WTC11 (cell line): ENCODE measurements around the gene PROK1. TPM values are rescaled to one million over a fixed set of nuclear protein-coding genes. Genes with fewer than 3 reads are reported as not detected.
A peak's percentile ranks its signal among the peaks of the same experiment; 100 is the strongest.

ENCODE experiments used
- ATAC-seq: fragments of 200-7000 bp; cut with Tn5 transposase; 2 replicates; pipeline ENCODE4 v1.10.0; 2021; ENCODE audit warnings: mild to moderate bottlenecking, moderate library complexity
- CTCF ChIA-PET: fragments of 300-600 bp; sonication (Branson Sonifier 250); formaldehyde crosslinking; loops from one replicate; lab custom pipeline; 2021; ENCODE audit warnings: antibody characterized with exemption; lab: Charles Lee
- POLR2A ChIA-PET: fragments of 350-600 bp; sonication (Branson Sonifier 250); formaldehyde crosslinking; loops from one replicate; lab custom pipeline; 2021; ENCODE audit warnings: antibody characterized with exemption; lab: Charles Lee
- DNase-seq: peaks from one replicate; pipeline ENCODE4 v3.0.0; 2021; ENCODE audit warnings: low spot score
- H3K27ac Mint-ChIP-seq: 2 replicates; pipeline ENCODE4 v1.8.0; 2021; ENCODE audit warnings: mixed read lengths
- H3K27me3 Mint-ChIP-seq: 2 replicates; pipeline ENCODE4 v1.8.0; 2021; ENCODE audit warnings: low read depth, mild to moderate bottlenecking, moderate library complexity, mixed read lengths
- H3K36me3 Mint-ChIP-seq: 2 replicates; pipeline ENCODE4 v1.8.0; 2021; ENCODE audit warnings: mixed read lengths
- H3K4me1 Mint-ChIP-seq: 2 replicates; pipeline ENCODE4 v1.8.0; 2022; ENCODE audit warnings: mixed read lengths
- H3K4me3 Mint-ChIP-seq: 2 replicates; pipeline ENCODE4 v1.8.0; 2021; ENCODE audit warnings: mild to moderate bottlenecking, moderate library complexity, mixed read lengths
- H3K9me3 Mint-ChIP-seq: 2 replicates; pipeline ENCODE4 v1.8.0; 2021; ENCODE audit warnings: mixed read lengths
- AFF4 ChIP-seq: sonication (generic); formaldehyde crosslinking; IDR thresholded peaks from 2 replicates; pipeline ENCODE4 v1.8.1; 2023; ENCODE audit warnings: mild to moderate bottlenecking, missing genetic modification reagents, borderline replicate concordance
- ATF3 ChIP-seq: sonication (generic); formaldehyde crosslinking; conservative IDR thresholded peaks from 2 replicates; pipeline ENCODE4 v1.8.1; 2022; ENCODE audit warnings: mild to moderate bottlenecking, missing genetic modification reagents
- ELF4 ChIP-seq: sonication (generic); formaldehyde crosslinking; IDR thresholded peaks from 2 replicates; pipeline ENCODE4 v1.8.1; 2022; ENCODE audit warnings: low read depth, mild to moderate bottlenecking, moderate library complexity, missing genetic modification reagents
- ETV6 ChIP-seq: sonication (generic); formaldehyde crosslinking; IDR thresholded peaks from 2 replicates; pipeline ENCODE4 v1.8.1; 2022; ENCODE audit warnings: mild to moderate bottlenecking, missing genetic modification reagents
- FOXK1 ChIP-seq: sonication (generic); formaldehyde crosslinking; IDR thresholded peaks from 2 replicates; pipeline ENCODE4 v1.8.0; 2022; ENCODE audit warnings: mild to moderate bottlenecking, moderate library complexity, missing genetic modification reagents
- GABPB1 ChIP-seq: sonication (generic); formaldehyde crosslinking; IDR thresholded peaks from 2 replicates; pipeline ENCODE4 v1.8.1; 2023; ENCODE audit warnings: mild to moderate bottlenecking, missing genetic modification reagents
- IRF2 ChIP-seq: sonication (generic); formaldehyde crosslinking; IDR thresholded peaks from 2 replicates; pipeline ENCODE4 v1.8.0; 2022; ENCODE audit warnings: low read depth, missing genetic modification reagents, borderline replicate concordance
- TEAD1 ChIP-seq: sonication (generic); formaldehyde crosslinking; IDR thresholded peaks from 2 replicates; pipeline ENCODE4 v1.8.0; 2022; ENCODE audit warnings: mild to moderate bottlenecking, missing genetic modification reagents
- ZNF263 ChIP-seq: sonication (generic); formaldehyde crosslinking; IDR thresholded peaks from 2 replicates; pipeline ENCODE4 v1.8.1; 2022; ENCODE audit warnings: low read depth, mild to moderate bottlenecking, moderate library complexity, missing genetic modification reagents
- total RNA-seq: library from RNA; stranded (reverse); gene quantifications from 3 replicates; pipeline ENCODE4 v1.2.3, GENCODE V29; 2021
- TF ChIP-seq, protein P1 (sequence below): sonication (generic); formaldehyde crosslinking; IDR thresholded peaks from 2 replicates; pipeline ENCODE4 v1.8.1; 2022; ENCODE audit warnings: mild to moderate bottlenecking, missing genetic modification reagents, moderate library complexity, borderline replicate concordance
- TF ChIP-seq, protein P2 (sequence below): sonication (generic); formaldehyde crosslinking; IDR thresholded peaks from 2 replicates; pipeline ENCODE4 v1.8.1; 2022; ENCODE audit warnings: missing genetic modification reagents, borderline replicate concordance
- TF ChIP-seq, protein P3 (sequence below): fragments of 250-450 bp; sonication (Bioruptor Pico); IDR thresholded peaks from 2 replicates; pipeline ENCODE4 v1.9.0; 2021; ENCODE audit warnings: mild to moderate bottlenecking
- TF ChIP-seq, protein P4 (sequence below): fragments of 250-450 bp; sonication (Bioruptor Pico); conservative IDR thresholded peaks from 2 replicates; pipeline ENCODE4 v1.9.0; 2021; ENCODE audit warnings: mild to moderate bottlenecking

PROK1 gene
- total RNA-seq, 1 experiment from 2014 or later, result not detected

- TF ChIP-seq IRF2 (CRISPR knock-in tag) (no peak), ZNF263 (no peak), ETV6 (CRISPR knock-in tag) (no peak), GABPB1 (CRISPR knock-in tag) (no peak), FOXK1 (CRISPR knock-in tag) (no peak)
- TF ChIP-seq, protein P1, sequence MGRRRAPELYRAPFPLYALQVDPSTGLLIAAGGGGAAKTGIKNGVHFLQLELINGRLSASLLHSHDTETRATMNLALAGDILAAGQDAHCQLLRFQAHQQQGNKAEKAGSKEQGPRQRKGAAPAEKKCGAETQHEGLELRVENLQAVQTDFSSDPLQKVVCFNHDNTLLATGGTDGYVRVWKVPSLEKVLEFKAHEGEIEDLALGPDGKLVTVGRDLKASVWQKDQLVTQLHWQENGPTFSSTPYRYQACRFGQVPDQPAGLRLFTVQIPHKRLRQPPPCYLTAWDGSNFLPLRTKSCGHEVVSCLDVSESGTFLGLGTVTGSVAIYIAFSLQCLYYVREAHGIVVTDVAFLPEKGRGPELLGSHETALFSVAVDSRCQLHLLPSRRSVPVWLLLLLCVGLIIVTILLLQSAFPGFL (CRISPR knock-in tag), result no peak
- TF ChIP-seq, protein P2, sequence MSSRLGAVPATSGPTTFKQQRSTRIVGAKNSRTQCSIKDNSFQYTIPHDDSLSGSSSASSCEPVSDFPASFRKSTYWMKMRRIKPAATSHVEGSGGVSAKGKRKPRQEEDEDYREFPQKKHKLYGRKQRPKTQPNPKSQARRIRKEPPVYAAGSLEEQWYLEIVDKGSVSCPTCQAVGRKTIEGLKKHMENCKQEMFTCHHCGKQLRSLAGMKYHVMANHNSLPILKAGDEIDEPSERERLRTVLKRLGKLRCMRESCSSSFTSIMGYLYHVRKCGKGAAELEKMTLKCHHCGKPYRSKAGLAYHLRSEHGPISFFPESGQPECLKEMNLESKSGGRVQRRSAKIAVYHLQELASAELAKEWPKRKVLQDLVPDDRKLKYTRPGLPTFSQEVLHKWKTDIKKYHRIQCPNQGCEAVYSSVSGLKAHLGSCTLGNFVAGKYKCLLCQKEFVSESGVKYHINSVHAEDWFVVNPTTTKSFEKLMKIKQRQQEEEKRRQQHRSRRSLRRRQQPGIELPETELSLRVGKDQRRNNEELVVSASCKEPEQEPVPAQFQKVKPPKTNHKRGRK (CRISPR knock-in tag), result no peak
- TF ChIP-seq, protein P3, sequence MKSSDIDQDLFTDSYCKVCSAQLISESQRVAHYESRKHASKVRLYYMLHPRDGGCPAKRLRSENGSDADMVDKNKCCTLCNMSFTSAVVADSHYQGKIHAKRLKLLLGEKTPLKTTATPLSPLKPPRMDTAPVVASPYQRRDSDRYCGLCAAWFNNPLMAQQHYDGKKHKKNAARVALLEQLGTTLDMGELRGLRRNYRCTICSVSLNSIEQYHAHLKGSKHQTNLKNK (CRISPR knock-in tag), result no peak
Observed at GRCh38 chr1:110444561-110444960, 6.4 kb upstream of the PROK1 start (continued).

DNA sequence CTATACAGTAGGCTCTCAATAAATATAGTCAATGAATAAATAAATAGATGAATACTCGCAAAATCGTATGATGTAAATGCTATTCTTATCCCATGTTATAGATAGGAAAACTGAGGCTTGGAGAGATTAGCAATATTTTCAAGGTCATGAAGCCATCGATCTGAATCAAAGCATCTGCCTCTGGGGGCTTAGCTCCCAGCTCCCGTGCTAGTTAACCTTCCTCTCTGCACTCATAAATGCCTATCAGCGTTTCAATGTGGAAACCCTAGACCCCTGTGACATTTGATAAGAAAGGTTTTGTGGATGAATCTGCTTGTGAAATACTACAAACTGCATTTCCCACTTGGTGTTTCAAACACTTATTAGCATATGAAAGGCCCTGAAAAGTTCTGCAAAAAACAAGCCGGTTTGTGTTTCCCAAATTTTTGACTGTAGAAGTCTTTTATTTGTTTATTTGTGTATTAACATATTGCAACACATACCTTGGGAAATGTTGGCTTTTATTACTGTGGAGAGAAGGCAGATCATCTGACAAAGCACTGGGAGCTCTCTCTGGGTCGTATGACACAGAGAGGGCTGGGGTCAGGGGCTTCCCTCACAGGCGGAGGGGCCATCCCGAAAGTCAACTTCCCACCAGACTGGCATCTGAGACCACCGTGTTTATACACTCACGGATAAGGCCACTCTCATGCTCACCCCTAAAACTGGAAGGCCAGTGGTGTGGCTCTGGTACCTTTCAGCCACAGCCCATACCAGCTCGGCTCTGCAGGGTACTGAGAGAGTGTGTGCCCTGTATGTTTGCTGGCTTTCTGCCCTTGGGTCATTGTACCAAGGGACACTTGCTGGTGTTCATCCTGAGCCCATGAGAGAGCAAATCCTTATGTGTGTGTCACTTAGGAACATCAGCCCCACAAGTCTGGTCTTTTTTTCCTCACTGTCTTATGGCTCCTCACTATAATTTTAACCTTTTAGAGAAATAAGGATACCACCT is 993 bp upstream of the PROK1 start:
- ChIA-PET CTCF (interaction anchor here (0.7 to 7.7 kb wide), 8 partner anchors 10 to 253 kb away, joined by 3 to 188 read pairs (median 4); partner anchors contain the start of gene RBM15), POLR2A (no interaction called here)
- Mint-ChIP-seq H3K4me1 (peaks cover 19% of the 10 kb centered on the region), H3K27ac (0 out of 2 replicates have a peak overlapping the region, but pooled peaks have one; percentile 11), H3K36me3 (no peaks in the 10 kb centered on the region), H3K9me3 (no peaks in the 10 kb centered on the region), H3K4me3 (no peak overlapping the region), H3K27me3 (no peaks in the 10 kb centered on the region)
- TF ChIP-seq FOXK1 (CRISPR knock-in tag) (no peak), AFF4 (no peak), ATF3 (CRISPR knock-in tag) (no peak), TEAD1 (CRISPR knock-in tag) (no peak), ELF4 (no peak)
- TF ChIP-seq, protein P1 (CRISPR knock-in tag), result no peak
- TF ChIP-seq, protein P4, sequence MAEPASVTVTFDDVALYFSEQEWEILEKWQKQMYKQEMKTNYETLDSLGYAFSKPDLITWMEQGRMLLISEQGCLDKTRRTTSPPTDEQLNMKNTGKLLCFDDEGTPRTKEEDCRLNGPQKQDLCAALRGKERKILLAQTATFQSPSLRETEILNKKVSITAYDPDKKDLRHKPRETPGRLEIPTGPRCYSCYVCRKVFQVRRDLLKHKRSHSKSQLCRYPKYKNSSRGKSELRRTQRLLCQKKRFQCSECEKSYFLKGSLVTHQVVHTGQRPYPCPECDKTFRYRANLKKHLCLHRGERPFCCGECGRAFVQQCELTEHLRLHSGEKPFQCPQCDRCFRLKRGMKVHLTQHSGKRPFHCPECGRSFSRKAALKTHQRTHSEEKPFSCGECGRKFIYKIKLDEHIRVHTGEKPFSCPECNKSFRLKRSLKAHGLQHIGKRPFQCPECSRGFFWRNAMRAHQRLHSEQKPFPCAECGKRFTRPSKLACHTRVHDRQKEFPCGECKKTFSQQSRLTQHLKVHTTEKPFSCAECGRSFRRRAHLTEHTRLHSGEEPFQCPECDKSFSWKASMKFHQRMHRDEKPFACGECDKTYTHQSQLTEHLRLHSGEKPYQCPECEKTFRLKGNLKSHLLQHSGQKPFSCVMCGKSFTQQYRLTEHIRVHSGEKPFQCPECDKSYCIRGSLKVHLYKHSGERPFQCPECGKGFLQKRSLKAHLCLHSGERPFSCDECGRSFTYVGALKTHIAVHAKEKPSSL, result no peak
- ATAC-seq, result peak; percentile 14; the same call in 1 of the 2 replicates
- DNase-seq, result no peak
